Posterior vena cava (tissue), 2 donors: Measurements from ENCODE around the gene DNHD1. TPM values are rescaled to one million over a fixed set of nuclear protein-coding genes. Genes with fewer than 3 reads are reported as not detected.

Experiments used
- DNase-seq: peaks from one replicate; pipeline ENCODE4 v3.0.0-alpha.2; 2020; ENCODE audit warnings: low spot score
- intact Hi-C, 2 donors: fragments of 100-400 bp; cut with DNase I; formaldehyde crosslinking; loops; one replicate each; pipeline versions ENCODE4 v1.14.1 to v1.14.2; 2022 to 2023
- total RNA-seq, 2 donors: library from RNA; stranded (reverse); fragmentation: NEBNext Ultra II Directional; extraction: Animal tissue kit (Norgen Biotek cat#: 25700); gene quantifications; one replicate each; pipeline ENCODE4 v1.2.1, GENCODE V29; 2021
- donor health status: DM: yes; HTN: yes; CAD: no.
- donor health status: DM: yes; HTN: yes; CAD: no.

Gene DNHD1
- total RNA-seq, 2 donors from 2014 or later: 9.3 to 10.3 TPM

DNA sequence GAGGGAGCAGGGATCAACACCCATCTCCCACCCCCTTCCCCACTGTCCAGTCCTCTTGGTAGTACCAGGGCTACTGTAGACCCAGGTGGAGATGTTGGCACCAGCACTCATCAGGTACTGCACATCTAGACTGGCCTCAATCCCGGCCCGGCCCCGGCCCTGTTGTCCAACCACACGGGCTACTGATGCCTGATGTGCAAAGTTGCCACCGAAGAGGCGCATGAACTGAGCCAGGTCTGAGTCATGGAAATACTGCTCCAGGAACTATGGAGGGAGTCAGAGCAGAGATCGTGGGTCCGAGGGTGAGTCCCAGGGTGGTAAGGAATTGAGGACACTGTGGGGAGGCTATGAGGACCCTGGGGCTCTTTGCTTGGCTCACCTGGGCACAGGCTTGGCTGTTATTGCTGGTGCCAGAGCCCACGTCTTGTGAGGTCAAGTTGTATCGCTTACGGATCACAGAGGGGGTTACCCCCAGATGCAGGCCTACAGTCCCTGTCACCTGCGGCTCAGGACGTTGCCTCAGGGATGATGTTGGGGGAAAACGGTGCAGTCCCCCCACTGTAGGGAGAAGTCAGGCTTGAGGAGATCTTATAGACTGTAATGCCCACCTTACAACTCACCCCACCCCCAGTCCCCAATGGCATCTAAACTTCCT, 119.6 kb downstream of the DNHD1 start:
- intact Hi-C loops: loop anchor here in 1 of 2 donors (5.0 kb wide), 1 partner anchor 41 kb away; the partner anchor contains the start of gene DCHS1
- DNase-seq: peak; percentile 83

- DNase-seq: no peak
- intact Hi-C loops: loop anchor here in 1 of 2 donors (5.0 kb wide), 1 partner anchor 40 kb away; the partner anchor contains the start of gene DCHS1
These were observed 120.3 kb downstream of the DNHD1 start for GRCh38 chr11:6617315-6617781.

GRCh38 chr11:6618117-6619003, 121.3 kb downstream of the DNHD1 start:
- intact Hi-C loops: loop anchor here in 1 of 2 donors (5.0 kb wide), 1 partner anchor 39 kb away; the partner anchor contains the start of gene DCHS1
- DNase-seq: peak; percentile 81

- DNase-seq: peak; percentile 96
- intact Hi-C loops: loop anchor here in 1 of 2 donors (5.0 kb wide), 1 partner anchor 38 kb away; the partner anchor contains the start of gene DCHS1
These were observed 122.1 kb downstream of the DNHD1 start, which contains the start of gene TPP1 for GRCh38 chr11:6619004-6619745. TPP1 (minus strand) TSS chr11:6619422; CDS start chr11:6619400, 22 bp downstream.

DNA sequence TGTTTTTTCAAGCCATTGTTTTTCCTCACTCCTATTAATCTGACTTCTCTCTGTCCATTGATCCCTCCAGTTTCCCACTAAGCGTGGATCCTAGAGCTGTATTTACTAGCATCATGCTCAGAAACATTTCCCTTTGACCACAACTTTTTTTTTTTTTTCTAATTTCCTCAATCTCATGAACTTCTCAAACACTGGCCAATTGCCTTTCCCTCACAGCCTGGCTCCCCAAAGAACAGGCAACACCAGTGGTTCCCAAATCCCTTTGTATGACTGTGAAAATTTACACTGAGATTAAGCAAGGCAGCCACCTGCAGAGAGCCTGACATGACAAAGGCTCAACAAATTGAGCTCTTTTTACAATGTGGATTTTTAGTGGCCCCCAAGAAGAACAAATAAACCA, 123.6 kb downstream of the DNHD1 start:
- no peak for DNase-seq
- intact Hi-C loops: no loop called here

Other genes with a start within 250 kb of the DNHD1 start
- gene CCKBR, start 237.4 kb upstream of the DNHD1 start, total RNA-seq: not detected
- gene CAVIN3, start 176.8 kb upstream of the DNHD1 start, total RNA-seq: 100 to 1,000 TPM; 156 to 166 TPM
- 10 to 100 TPM; 35.4 to 51.6 TPM for gene SMPD1, start 106.8 kb upstream of the DNHD1 start, total RNA-seq
- gene APBB1, start 78.2 kb upstream of the DNHD1 start, total RNA-seq: 10 to 100 TPM; 43.6 to 65.3 TPM
- gene HPX, start 56.3 kb upstream of the DNHD1 start, total RNA-seq: 1 to 10 TPM; 1.2 to 1.7 TPM
- gene TRIM3, start 23.3 kb upstream of the DNHD1 start, total RNA-seq: 10 to 100 TPM; 22.0 to 23.2 TPM
- 10 to 100 TPM; 27.4 to 29.2 TPM for gene ARFIP2, start 15.9 kb upstream of the DNHD1 start, total RNA-seq
- 10 to 100 TPM; 33.6 to 34.9 TPM for gene TIMM10B, start 15.8 kb upstream of the DNHD1 start, total RNA-seq
- 10 to 100 TPM; 16.6 to 17.6 TPM for gene RRP8, start 106.3 kb downstream of the DNHD1 start, total RNA-seq
- 100 to 1,000 TPM; 340 to 384 TPM for gene ILK, start 106.5 kb downstream of the DNHD1 start, total RNA-seq
- 100 to 1,000 TPM in 1 of 2 donors, 10 to 100 TPM in 1; 85.9 to 107 TPM for gene TAF10, start 114.9 kb downstream of the DNHD1 start, total RNA-seq
- 100 to 1,000 TPM in 1 of 2 donors, 10 to 100 TPM in 1; 80.9 to 137 TPM for gene TPP1, start 122.1 kb downstream of the DNHD1 start, total RNA-seq
- gene DCHS1, start 158.5 kb downstream of the DNHD1 start, total RNA-seq: 10 to 100 TPM; 28.9 to 42.3 TPM
- 10 to 100 TPM; 25.6 to 28.2 TPM for gene MRPL17, start 186.1 kb downstream of the DNHD1 start, total RNA-seq